GM13976 (cell line): ENCODE measurements around the gene RAB3A.
A peak's percentile ranks its signal among the peaks of the same experiment; 100 is the strongest.

Experiments used
- DNase-seq: peaks from one replicate; pipeline ENCODE4 v3.0.0; 2012; ENCODE audit warnings: low spot score
- in situ Hi-C: fragments of 300-500 bp; cut with MboI; formaldehyde crosslinking; loops from one replicate; pipeline ENCODE4 v1.12.0; 2022; ENCODE audit warnings: low sequenced_read_pairs, mixed read lengths, inconsistent platforms; ENCODE audit not compliant: unreplicated experiment
- TF ChIP-seq, protein P1 (sequence below): IDR thresholded peaks from 2 replicates; pipeline ENCODE4 v1.5.1; 2012; ENCODE audit warnings: borderline replicate concordance, mild to moderate bottlenecking; ENCODE audit not compliant: insufficient read depth; ENCODE audit errors: extremely low read depth, missing control alignments, control extremely low read depth

The RAB3A gene

GRCh38 chr19:18206018-18206417 lies 2.2 kb upstream of the RAB3A start:
- TF ChIP-seq, protein P1, sequence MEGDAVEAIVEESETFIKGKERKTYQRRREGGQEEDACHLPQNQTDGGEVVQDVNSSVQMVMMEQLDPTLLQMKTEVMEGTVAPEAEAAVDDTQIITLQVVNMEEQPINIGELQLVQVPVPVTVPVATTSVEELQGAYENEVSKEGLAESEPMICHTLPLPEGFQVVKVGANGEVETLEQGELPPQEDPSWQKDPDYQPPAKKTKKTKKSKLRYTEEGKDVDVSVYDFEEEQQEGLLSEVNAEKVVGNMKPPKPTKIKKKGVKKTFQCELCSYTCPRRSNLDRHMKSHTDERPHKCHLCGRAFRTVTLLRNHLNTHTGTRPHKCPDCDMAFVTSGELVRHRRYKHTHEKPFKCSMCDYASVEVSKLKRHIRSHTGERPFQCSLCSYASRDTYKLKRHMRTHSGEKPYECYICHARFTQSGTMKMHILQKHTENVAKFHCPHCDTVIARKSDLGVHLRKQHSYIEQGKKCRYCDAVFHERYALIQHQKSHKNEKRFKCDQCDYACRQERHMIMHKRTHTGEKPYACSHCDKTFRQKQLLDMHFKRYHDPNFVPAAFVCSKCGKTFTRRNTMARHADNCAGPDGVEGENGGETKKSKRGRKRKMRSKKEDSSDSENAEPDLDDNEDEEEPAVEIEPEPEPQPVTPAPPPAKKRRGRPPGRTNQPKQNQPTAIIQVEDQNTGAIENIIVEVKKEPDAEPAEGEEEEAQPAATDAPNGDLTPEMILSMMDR = no peak
- no peak for DNase-seq
- in situ Hi-C loops = no loop called here

DNA sequence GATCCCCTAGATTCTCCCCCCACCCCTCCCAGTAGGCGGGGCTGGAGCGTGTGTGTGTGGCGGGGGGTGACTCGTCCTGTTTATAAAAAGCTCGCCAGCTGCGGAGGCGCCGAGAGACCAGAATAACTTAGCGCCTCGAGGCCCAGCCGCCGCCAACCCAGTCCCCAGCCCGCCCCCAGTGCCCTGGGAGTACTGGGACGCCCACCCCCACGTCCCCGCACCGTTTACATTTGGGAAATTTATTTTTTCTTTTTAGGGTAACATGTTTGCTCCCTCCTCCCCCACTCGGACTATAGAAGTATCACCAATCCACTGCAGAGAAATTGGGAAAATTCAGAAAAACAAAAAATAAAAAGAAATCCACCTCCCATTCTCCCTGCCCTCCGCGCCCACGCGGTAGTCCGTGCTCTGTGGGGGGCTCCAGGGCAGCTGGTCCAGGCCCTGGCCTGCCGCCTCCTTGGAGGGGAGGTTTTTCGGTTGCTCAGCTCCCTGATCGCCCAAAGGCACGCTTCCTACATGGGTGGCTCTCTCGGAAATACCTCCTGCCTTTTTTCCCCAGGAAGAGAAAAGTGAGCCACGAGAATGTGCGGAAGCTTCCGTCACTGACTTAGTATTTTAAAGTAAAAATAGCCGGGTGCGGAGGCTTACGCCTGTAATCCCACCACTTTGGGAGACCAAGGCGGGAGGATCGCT lies 1.5 kb upstream of the RAB3A start:
- peak; percentile 82 for DNase-seq
- in situ Hi-C loops = no loop called here
- TF ChIP-seq, protein P1 = no peak

DNA sequence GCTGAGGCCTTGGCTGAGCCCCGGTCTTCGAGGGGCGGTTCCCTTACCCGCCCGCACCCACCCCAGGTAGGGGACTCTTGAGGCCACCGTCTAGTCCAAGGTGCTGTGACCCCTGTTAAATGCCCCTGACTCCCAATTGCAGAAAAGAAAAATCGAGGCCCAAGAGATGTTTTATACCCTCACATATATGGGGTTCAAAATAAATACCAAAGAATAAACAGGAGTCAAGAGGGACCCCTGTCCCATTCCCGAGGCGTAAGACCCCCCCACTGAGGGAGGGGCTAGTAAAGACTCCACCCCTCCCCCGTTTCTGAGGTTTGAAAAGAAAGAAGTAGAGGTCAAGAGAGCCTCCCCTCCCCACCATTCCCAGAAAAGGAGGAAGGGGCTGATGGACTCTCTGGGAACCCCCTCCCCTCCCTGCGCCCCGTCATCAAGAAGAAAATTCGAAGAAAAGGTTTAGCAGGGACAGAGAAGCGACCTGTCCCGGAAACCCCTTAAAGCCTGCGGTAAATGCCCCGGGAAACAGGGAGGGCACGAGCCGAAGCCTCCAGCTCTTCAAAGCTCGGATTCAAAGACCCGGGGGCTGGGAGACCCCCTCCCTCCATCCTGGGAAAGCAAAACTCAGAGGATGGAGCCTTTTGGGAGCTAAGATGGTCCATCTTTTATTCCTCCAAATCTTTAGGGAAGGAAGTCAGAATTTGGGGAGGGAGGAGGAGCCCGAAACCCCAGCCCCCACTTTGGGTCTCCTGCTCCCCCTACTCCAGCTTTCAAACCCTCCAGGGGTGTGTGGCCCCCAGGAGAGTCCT lies 755 bp upstream of the RAB3A start:
- TF ChIP-seq, protein P1 = no peak
- no peak for DNase-seq
- in situ Hi-C loops = no loop called here

DNA sequence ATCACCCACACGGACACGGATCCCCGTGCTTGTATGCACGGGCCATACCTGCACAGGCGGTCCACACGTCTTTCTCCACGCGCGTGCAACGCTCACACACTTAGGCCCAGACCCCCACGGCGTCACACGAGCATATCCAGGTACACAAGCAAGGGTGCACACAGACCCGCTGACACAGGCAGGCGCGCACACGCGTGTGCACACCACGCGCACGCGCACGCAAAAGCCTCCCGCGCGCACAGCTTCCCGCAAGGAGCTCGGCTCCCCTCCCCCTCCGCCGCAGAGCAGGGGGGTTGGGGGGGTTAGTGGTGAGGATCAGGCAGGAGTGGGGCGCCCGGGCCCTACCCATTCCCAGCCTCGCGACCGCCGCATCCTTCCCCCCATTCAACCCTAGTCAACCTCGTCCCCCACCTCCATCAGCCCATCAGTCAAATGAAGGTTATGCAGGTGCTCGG lies 407 bp downstream of the RAB3A start:
- in situ Hi-C loops = no loop called here
- DNase-seq = no peak
- TF ChIP-seq, protein P1 = no peak

DNA sequence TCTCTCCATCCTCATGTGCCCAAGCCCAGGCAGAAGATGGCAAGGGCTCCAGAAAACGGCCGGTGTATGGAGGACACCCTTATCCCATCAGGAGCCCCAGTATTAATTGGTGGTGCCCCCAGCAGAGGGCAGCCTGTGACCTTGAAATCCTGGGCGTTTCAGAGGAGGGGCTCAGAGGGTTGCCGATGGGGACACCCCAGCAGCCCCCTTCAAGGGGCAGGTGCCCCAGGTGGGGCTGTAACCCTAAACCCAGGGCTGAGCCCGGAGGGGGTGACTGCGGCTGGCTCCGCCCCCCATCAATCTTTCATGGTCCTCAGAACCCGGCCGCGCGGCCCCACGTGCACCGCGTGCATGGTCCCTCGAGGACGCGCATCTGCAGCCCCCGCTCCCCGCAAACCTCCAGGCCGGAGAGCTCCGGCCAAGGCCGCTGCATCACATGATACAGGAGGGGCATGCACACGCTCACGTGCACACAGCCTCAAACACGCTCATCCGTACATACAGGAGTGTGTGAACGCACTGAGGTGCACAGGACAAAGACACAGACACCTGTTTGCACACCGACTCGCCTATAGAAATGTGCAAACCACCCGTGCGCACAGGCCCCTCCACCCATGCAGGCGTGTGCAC lies 949 bp downstream of the RAB3A start:
- no peak for DNase-seq
- in situ Hi-C loops = no loop called here
- TF ChIP-seq, protein P1 = no peak

- TF ChIP-seq, protein P1 = no peak
- DNase-seq = no peak
- in situ Hi-C loops = no loop called here
These were observed 1.5 kb downstream of the RAB3A start for GRCh38 chr19:18202397-18202777.
